Fibroblast of skin of right biceps (primary cell): ENCODE measurements around the gene LIMK2.
"Not testable (repeated sequence)": the region's sequence is repeated elsewhere in the genome, so short reads cannot be mapped to it uniquely, and the experiment has no call there.

Experiments
- DNase-seq: peaks from one replicate; pipeline ENCODE4 v3.0.0-alpha.2; 2013

LIMK2 gene

DNA sequence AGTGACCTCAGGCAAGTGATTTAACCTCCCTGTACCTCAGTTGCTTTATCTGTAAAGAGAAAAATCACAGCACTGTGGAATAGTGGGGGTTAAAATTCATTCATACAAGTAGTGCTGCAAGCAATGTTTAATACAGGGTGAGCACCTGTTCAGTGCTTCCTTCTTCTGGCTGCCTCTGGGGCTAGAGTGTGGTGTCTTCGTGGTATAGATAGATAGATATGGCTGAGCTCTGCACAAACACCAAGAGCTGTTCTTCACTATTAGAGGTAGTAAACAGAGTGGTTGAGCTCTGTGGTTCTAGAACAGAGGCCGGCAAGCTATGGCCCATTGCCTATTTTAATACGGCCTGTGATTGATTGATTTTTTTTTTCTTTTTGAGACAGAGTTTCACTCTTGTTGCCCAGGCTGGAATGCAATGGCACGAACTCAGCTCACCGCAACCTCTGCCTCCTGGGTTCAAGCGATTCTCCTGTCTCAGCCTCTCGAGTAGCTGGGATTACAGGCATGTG, 32.9 kb downstream of the LIMK2 start:
- DNase-seq, result no peak

DNA sequence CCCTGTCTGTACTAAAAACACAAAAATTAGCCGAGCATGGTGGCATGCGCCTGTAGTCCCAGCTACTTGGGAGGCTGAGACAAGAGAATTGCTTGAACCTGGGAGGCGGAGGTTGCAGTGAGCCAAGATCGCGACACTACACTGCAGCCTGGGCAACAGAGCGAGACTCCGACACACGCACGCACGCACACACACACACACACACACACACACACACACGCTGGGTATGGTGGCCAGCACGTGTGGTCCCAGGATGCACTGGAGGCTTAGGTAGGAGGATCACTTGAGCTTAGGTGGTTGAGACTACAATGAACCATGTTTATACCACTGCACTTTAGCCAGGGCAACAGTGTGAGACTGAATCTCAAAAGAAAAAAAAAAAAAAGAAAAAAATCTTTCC, 33.9 kb downstream of the LIMK2 start:
- not testable (repeated sequence) for DNase-seq

DNA sequence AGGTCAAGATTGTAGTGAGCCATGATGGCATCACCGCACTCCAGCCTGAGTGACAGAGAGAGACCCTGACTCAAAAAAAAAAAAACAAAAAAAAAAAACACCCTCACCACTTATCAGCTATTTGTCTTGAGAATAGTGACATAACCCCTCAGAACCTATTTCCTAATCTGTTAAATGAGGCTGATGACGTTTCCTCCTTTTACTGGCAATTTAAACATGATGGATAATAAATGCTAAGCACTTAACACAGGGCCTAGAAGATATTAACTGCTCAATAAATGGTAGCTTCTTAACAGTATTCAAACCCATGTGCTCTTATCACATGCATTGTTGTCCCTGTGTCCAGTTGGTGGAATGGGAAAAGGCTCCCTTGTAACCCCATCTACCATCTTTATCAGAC, 34.6 kb downstream of the LIMK2 start:
- no peak for DNase-seq

DNA sequence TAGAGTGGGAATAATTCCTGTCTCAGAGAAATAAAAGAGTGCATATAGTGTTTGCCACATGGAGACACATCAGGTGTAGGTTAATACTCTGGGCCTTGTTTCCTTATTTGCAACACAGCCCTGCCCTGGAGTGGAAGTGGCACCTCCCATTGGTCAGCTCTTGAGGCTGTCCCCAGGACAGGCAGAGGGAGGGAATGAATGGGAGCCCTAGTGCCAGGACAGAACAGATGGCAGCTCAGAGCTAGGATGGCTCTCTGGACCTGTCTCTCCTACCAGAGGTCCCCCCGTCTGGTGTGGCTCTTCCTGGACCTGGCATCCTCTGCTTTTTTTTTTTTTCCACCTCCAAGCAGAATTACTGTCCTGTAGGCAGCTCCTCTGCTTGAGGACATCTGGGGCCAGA, 35.6 kb downstream of the LIMK2 start:
- DNase-seq, result no peak

DNA sequence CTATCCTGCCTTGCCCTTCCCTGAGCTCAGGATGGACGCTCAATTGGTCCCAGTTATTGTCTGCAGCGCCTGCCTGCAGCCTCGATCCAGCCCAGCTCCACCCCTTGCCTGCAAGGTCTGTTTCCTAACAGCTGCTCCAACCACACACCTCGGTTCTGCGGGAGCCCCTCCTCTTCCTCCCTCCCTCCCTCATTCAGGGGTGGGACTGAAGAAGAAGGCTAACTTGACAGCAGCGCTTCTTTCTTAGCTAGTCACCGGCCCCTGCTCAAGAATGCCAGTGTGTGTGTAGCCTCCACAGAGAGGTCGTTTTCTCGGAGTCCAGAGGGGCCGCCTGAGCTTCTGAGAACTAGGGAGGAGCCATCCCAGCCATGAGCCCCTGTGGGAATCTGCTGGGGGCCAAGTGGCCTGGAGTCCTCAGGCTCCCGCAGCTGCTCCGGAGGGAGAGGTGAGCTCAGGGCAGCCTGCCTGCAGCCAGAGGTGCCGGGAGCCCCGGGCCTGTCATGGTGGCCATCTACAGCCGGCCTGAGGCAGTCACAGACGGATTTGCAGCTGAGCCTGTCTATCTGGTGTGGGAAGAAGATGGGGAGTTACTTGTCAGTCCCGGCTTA, 36.1 kb downstream of the LIMK2 start:
- DNase-seq, result peak; percentile 93

DNA sequence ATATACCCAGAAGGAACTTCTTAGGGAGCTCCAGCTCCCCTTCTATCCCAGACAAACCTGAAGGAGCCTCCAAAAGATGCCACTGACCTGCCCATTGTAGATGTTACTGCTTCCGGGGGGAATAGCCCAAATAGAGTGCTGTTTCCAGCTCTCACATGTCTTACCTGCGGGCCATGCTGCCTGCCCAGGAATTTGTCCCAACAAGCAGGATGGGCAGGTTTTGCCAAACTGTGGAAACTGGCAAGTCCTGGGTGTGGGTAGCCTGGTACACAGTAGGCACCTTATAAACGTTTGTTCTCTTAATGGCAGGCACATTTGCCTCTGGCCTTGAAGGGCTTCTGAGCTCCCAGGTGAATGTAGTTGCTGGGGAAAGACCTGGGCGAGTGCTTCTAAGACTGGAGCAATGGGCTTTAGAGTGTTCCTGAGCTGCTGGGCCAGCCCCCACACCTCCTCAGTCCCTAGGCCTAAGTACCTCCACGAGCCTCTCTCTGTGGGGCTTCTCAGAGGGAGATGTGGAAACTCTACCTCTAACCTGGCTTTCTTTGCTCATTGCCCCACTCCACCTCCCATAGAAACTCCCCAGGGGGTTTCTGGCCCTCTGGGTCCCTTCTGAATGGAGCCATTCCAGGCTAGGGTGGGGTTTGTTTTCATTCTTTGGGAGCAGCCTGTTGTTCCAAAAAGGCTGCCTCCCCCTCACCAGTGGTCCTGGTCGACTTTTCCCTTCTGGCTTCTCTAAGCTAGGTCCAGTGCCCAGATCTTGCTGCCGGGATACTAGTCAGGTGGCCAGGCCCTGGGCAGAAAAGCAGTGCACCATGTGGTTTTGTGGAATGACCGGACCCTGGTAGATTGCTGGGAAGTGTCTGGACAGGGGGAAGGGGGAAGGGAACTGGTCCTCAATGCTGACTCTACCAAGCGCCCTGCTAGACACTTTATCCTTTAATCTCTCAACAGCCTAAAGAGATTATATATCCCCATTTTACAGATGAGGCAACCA, 37.2 kb downstream of the LIMK2 start:
- DNase-seq, result no peak

DNA sequence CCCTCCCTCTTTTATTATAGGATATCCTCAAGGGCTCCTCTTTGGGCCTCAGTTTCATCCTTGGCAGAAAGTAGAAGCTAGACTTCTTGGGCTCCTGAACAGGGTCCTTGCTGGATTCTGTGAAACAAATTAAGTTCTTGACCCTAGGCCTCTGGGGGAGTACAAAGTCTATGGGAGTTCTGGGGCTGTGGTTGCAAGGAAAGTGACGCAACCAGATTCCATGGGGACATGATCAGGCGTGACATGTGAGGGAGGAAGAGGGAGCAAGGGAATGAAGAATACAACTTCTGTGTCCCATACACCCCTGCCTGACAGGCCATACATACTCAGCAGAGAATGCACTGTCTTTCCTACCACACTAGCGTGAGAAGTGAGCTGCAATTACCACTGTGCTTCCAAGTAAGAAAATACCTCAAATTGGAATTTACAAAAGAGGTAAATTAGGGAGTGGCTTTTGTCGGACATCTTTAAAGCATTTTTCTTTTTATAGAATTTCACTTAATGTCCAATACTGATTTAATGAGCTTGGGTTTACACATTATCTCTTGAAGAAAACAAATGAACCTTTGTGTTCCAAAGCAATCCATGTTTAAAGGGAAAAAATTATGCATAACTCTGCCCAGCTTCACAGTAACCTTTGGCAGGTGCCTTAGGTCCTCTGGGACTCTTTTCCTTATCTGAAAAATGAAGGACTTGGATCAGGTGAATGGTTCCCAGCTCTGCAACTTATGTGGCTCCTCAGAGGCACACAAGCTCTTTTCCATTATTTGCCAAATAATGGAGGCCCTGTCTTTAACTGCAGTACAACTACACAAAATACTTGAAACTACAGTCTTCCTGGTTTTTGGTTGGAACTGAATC, 38.9 kb downstream of the LIMK2 start:
- DNase-seq, result peak; percentile 41

DNA sequence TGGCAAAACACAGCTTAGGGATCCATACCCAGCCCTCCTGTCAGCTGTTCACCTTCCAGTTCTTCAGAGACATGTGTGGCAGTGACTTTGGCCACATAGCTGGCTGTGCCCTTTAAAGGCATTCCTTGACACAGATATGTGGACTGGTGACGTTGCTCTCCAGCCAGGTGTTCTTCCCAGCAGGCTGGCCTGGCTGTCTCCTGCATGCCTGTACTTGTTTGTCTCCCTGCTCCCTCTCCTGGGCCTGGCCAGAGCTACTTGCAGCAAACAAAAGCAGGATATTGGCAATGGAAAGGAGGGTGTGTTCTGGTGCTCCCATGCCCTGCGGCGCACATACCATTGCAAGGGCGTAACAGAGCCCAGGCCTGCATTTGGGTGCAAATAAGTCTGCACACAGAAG, 41.9 kb downstream of the LIMK2 start:
- DNase-seq, result no peak

DNA sequence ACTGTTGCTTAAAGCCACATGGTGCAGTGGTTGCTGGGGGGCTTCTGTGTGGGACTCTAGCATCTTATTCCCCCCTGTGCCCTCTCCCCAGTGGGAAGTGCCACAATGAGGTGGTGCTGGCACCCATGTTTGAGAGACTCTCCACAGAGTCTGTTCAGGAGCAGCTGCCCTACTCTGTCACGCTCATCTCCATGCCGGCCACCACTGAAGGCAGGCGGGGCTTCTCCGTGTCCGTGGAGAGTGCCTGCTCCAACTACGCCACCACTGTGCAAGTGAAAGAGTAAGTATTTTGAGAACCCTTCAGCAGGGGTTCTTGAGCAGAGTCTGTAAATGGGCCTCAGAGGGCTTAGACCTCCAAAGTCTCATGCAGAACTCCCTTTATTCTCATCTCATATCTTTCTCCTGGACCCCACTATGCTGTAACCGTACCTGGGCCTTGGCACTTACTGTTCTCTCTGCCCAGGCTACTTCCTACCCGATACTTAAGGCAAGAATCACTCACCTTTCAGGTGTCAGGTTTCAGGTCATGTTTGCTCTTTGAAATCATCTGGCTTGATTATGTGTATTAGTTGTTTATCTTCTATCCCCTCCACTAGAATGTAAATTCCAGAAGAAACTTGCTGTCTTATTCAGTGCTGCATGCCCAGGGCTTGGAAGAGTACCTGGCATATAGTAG, 47.8 kb downstream of the LIMK2 start:
- DNase-seq, result no peak

DNA sequence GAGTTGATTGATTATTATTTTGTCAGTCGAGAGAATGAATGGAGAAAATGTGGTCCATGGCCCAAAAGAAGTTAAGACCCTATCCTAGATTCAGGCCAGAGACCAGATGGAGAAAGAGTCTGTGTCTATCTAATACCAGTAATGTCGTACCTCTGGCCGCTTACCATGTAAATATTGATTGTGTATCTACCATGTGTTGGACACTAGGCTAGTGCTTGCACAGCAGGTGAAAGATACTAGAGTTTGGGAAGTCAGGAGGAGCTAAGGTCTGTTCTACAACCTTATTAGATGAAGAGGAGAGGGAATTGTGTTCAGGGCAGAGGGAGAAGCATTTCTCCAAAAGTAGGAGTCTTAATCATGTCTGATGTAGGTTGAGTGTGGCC, 48.4 kb downstream of the LIMK2 start:
- no peak for DNase-seq

DNA sequence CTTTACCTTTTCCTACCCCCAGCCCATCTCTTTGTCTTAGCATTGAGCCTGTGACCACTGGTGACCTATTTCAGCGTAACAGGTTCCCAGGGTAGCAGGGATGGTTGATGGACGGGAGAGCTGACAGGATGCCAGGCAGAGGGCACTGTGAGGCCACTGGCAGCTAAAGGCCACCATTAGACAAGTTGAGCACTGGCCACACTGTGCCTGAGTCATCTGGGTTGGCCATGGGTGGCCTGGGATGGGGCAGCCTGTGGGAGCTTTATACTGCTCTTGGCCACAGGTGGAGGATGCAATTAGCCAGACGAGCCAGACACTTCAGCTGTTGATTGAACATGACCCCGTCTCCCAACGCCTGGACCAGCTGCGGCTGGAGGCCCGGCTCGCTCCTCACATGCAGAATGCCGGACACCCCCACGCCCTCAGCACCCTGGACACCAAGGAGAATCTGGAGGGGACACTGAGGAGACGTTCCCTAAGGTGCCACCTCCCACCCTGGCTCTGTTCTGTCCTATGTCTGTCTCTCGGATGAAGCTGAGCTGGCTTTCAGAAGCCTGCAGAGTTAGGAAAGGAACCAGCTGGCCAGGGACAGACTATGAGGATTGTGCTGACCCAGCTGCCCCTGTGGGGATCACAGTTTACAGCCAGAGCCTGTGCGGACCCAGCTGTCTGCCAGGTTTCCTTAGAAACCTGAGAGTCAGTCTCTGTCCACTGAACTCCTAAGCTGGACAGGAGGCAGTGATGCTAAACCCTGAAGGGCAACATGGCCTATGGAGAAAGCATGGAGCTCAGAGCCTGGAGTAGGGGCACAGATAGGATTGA, 50.4 kb downstream of the LIMK2 start:
- no peak for DNase-seq

DNA sequence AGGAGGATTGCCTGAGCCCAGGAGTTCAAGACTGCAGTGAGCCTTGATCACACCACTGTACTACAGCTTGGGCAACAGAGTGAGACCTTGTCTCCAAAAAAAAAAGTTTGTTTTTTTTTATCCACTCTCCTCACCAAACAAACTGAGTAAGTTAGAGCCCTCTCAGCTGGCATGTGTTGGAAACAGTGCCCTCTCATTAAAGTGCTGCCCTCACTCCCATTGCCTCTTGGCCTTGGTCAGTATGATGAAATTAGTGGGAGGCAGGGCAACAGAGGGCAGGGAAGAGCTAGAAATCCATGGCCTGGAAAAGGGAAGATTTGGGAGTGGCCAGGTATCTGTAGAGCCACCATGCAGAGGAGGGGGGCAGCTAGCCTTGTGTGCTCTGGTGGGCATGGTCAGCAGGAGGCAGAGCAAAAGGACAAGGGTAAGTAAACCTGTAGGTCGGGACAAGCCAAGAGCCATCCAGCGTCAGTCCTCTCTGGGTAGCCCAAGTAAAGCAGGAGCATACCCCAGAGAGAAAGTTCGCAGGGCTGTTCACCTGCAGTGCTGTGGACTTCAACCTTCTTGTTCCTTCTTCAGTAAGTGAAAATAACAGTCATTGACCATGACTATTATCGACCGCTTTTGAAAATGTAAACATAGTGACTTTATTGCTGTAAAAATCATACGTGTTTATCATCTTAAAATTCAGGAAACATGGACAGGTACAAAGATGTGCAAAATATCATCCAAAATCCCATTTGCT, 52.0 kb downstream of the LIMK2 start:
- no peak for DNase-seq

DNA sequence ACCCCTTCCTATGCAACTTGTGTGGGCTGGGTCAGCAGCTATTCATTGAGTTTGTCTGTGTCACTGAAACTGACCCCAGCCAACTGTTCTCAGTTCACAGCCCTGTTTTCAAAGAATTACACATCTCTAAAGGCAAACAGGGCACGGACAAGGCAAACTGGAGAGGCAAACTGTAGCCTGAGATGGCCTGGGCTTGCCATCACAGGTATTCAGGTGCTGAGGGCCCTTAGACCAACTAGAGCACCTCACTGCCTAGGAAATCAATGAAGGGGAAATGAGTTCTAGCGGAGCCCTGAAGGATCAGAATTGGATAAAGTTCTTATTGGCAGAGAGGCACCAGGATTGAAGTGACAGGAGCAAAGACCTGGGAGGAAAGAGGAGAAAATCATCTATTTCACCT, 56.2 kb downstream of the LIMK2 start:
- DNase-seq, result no peak

DNA sequence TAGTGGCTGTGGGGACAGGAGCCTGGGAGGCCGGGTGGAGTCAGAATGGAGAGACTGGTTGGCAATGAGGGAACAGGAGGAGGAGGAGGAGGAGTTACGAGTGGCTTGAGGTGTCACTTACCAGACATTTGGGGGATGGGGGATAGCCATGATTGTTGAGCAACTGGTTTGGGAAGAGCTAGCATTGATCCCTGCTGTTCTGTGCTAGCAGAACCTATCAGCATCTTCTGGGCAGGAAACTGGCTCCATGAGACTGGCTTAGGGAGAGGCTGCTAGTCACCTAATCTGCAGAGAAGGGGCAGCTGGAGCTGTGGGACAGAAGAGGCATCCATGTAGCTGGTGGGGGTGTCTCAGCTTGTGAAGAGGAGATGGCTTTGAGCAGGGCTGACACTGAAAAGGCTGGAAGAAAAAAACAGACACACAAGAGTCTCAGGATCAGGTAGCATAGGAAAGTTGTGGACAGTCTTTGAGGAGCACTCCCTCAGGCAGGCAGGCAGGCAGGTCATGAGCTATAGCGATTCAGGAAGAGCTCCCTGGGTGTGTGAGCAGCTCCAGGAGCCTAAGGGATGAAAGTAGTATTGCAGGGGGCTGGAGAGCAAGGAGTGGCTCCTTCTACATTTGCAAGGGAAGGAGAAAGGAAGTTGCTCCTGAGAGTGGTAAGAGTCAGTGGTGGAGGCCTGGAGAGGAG, 57.9 kb downstream of the LIMK2 start:
- no peak for DNase-seq

DNA sequence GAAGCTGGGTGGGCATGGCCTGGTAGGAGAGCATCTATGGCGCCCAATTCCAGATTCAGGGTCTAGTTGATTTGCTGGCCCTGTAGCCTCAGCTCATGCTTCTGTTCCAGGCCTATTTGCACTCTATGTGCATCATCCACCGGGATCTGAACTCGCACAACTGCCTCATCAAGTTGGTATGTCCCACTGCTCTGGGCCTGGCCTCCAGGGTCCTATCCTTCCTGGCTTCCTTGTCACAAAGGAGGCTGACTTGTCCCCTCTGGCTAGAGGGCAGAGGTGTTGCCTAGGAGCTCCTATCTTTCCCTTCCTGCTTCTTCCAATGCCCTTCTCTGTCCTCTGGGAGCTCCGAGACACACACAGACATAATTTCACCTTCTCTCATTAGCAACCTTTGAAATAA, 58.9 kb downstream of the LIMK2 start:
- DNase-seq, result no peak

DNA sequence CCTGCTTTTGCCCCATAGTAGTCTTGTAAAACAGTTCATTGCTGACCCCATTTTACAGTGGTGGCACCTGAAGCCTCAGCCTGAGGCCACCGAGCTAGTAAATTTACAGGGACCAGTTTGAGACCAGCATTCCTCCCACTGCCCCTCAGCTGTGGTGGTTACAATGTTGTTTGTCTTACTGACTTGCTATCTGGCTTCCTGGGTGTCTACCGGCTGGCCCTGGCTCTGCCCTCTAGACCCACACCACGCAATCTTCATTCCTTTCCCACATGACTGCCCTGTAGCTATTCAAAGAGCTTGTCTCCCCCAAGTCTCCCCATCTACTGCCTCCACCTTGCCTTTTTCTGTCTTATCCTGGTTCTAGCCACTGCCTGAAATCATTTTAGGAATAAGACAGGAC, 59.4 kb downstream of the LIMK2 start:
- no peak for DNase-seq

DNA sequence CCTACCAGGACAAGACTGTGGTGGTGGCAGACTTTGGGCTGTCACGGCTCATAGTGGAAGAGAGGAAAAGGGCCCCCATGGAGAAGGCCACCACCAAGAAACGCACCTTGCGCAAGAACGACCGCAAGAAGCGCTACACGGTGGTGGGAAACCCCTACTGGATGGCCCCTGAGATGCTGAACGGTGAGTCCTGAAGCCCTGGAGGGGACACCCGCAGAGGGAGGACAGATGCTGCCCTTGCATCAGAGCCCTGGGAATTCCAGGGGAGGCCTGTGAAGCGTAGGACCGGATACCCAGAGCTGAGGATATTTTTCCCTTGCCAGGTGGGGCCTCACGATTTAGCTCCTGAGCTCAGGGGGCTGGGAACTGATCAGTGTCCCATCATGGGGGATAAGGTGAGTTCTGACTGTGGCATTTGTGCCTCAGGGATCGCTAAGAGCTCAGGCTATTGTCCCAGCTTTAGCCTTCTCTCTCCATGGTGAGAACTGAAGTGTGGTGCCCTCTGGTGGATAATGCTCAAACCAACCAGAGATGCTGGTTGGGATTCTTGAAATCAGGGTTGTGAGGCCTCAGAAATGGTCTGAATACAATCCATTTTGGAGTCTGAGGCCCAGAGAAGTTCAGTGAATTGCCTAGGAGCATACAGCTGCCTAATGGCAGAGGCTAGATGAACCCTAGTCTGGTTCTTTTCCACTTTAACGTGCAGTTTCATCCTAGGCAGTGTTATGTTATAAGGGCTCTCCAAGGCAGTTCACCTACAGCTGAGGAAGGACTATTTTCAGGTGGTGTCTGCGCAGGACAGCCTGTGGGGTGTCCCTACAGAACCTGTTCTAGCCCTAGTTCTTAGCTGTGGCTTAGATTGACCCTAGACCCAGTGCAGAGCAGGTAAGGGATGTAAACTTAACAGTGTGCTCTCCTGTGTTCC, 60.7 kb downstream of the LIMK2 start:
- peak; percentile 64 for DNase-seq

DNA sequence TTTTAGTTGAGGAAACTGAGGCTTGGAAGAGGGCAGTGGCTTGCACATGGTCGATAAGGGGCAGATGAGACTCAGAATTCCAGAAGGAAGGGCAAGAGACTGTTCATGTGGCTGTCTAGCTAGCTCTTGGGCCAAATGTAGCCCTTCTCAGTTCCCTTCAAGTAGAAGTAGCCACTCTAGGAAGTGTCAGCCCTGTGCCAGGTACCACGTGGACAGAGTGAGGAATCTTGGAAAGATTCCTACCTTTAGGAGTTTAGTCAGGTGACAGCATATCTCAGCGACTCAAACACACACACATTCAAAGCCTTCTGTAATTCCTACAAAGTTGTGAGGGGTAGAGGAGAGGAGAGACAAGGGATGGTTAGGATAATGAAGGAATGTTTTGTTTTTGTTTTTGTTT, 61.9 kb downstream of the LIMK2 start:
- DNase-seq, result no peak

DNA sequence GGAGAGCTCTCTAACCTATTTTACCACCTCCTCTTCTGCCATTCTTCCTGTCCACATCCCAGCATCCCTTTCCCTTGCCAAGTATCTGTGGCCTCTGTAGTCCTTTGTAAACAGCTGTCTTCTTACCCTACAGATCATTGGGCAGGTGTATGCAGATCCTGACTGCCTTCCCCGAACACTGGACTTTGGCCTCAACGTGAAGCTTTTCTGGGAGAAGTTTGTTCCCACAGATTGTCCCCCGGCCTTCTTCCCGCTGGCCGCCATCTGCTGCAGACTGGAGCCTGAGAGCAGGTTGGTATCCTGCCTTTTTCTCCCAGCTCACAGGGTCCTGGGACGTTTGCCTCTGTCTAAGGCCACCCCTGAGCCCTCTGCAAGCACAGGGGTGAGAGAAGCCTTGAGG, 62.9 kb downstream of the LIMK2 start:
- DNase-seq, result no peak
